ENCODE results near the gene TNRC6A. TPM values are rescaled to one million over a fixed set of nuclear protein-coding genes. Genes with fewer than 3 reads are reported as not detected.
"Not testable (repeated sequence)": the region's sequence is repeated elsewhere in the genome, so short reads cannot be mapped to it uniquely, and the experiment has no call there.

Gene TNRC6A
- total and polyA plus RNA-seq, 4 experiments from 2014 or later = 0.88 to 103 (median 63.3) TPM

- Histone ChIP-seq H3K4me3 (ENCODE audit: low read length in 2 of 2) (no peak overlapping the region), H3K4me1 (ENCODE audit: insufficient read depth, low read length) (no peaks in the 10 kb centered on the region), H3K36me3 (ENCODE audit: insufficient read depth, low read length) (peaks cover 72% of the 10 kb centered on the region), H3K27me3 (ENCODE audit: insufficient read depth, low read length) (no peaks in the 10 kb centered on the region), H3K9me3 (ENCODE audit: control insufficient read depth in 1 of 2, low read length in 2 of 2) (no peaks in the 10 kb centered on the region), H3K27ac (ENCODE audit: low read depth, low read length) (no peak overlapping the region)
- Mint-ChIP-seq H3K9me3 (no peaks in the 10 kb centered on the region), H3K27ac (peak overlapping the region in 1 of 7 donors; percentile 2), H3K36me3 (peaks cover 70 to 89% of the 10 kb centered on the region in 2 donors), H3K4me1 (peaks cover 0 to 4% (median 0%) of the 10 kb centered on the region in 4 donors), H3K27me3 (no peaks in the 10 kb centered on the region), H3K4me3 (no peak overlapping the region)
- ChIA-PET POLR2A (ENCODE audit: partially characterized antibody) (no interaction called here), CTCF (ENCODE audit: partially characterized antibody) (no interaction called here)
- intact Hi-C loops (cut with micrococcal nuclease) = loop anchor here (1.0 to 10.0 kb wide), 2 partner anchors 12 to 291 kb away; no protein-coding TSS in a partner anchor
- DNase-seq = no peak
Observed at GRCh38 chr16:24805484-24805883, 76.0 kb downstream of the TNRC6A start.

GRCh38 chr16:24807301-24807700 lies 77.8 kb downstream of the TNRC6A start:
- CTCF ChIA-PET (ENCODE audit: partially characterized antibody) = interaction anchor here (0.6 kb wide), 1 partner anchor 81 kb away, joined by 3 read pairs; no protein-coding TSS in a partner anchor
- Histone ChIP-seq H3K27ac (ENCODE audit: low read depth, low read length) (no peak overlapping the region), H3K4me1 (ENCODE audit: insufficient read depth, low read length) (no peaks in the 10 kb centered on the region), H3K27me3 (ENCODE audit: insufficient read depth, low read length) (no peaks in the 10 kb centered on the region), H3K36me3 (ENCODE audit: insufficient read depth, low read length) (peaks cover 73% of the 10 kb centered on the region), H3K9me3 (ENCODE audit: control insufficient read depth in 1 of 2, low read length in 2 of 2) (no peaks in the 10 kb centered on the region), H3K4me3 (ENCODE audit: low read length in 2 of 2) (no peak overlapping the region)
- Mint-ChIP-seq H3K9me3 (no peaks in the 10 kb centered on the region), H3K4me3 (no peak overlapping the region), H3K4me1 (peaks cover 0 to 2% (median 0%) of the 10 kb centered on the region in 4 donors), H3K27me3 (no peaks in the 10 kb centered on the region), H3K36me3 (peaks cover 67 to 90% of the 10 kb centered on the region in 2 donors), H3K27ac (peak overlapping the region in 3 of 7 donors; percentile 22 to 84 (median 77))
- no peak for DNase-seq
- intact Hi-C loops (cut with micrococcal nuclease) = loop anchor here (10.0 kb wide), 1 partner anchor 292 kb away; no protein-coding TSS in a partner anchor
- POLR2A ChIA-PET (ENCODE audit: partially characterized antibody) = no interaction called here

GRCh38 chr16:24810951-24811843 lies 81.7 kb downstream of the TNRC6A start:
- Mint-ChIP-seq H3K9me3 (no peaks in the 10 kb centered on the region), H3K27me3 (no peaks in the 10 kb centered on the region), H3K27ac (peak overlapping the region in 4 of 7 donors; percentile 3 to 49 (median 23))

GRCh38 chr16:24812813-24813212 lies 83.4 kb downstream of the TNRC6A start:
- peaks cover 52 to 81% of the 10 kb centered on the region in 2 donors for H3K36me3 Mint-ChIP-seq
- intact Hi-C loops (cut with micrococcal nuclease) = not testable (repeated sequence)

More at GRCh38 chr16:24810951-24811843, 81.7 kb downstream of the TNRC6A start:
- Mint-ChIP-seq H3K36me3 (peaks cover 61 to 87% of the 10 kb centered on the region in 2 donors), H3K4me1 (no peaks in the 10 kb centered on the region), H3K4me3 (no peak overlapping the region)
- H3K9me3 ChIP-seq (ENCODE audit: control insufficient read depth in 1 of 2, low read length in 2 of 2) = no peaks in the 10 kb centered on the region
- peaks cover 62% of the 10 kb centered on the region for H3K36me3 ChIP-seq (ENCODE audit: insufficient read depth, low read length)
- no peaks in the 10 kb centered on the region for H3K4me1 ChIP-seq (ENCODE audit: insufficient read depth, low read length)
- CTCF ChIA-PET (ENCODE audit: partially characterized antibody) = no interaction called here
- DNase-seq = no peak
- H3K27me3 ChIP-seq (ENCODE audit: insufficient read depth, low read length) = no peaks in the 10 kb centered on the region
- H3K27ac ChIP-seq (ENCODE audit: low read depth, low read length) = no peak overlapping the region
- H3K4me3 ChIP-seq (ENCODE audit: low read length in 2 of 2) = no peak overlapping the region
- POLR2A ChIA-PET (ENCODE audit: partially characterized antibody) = no interaction called here
- intact Hi-C loops (cut with micrococcal nuclease) = no loop called here

GRCh38 chr16:24815021-24815420 lies 85.6 kb downstream of the TNRC6A start:
- no peaks in the 10 kb centered on the region for H3K9me3 ChIP-seq (ENCODE audit: control insufficient read depth in 1 of 2, low read length in 2 of 2)
- Mint-ChIP-seq H3K9me3 (no peaks in the 10 kb centered on the region), H3K27ac (no peak overlapping the region), H3K4me1 (no peaks in the 10 kb centered on the region), H3K36me3 (peaks cover 62 to 81% of the 10 kb centered on the region in 2 donors), H3K27me3 (no peaks in the 10 kb centered on the region), H3K4me3 (no peak overlapping the region)
- ChIA-PET CTCF (ENCODE audit: partially characterized antibody) (no interaction called here), POLR2A (ENCODE audit: partially characterized antibody) (no interaction called here)
- no peak overlapping the region for H3K4me3 ChIP-seq (ENCODE audit: low read length in 2 of 2)
- no peaks in the 10 kb centered on the region for H3K27me3 ChIP-seq (ENCODE audit: insufficient read depth, low read length)
- H3K36me3 ChIP-seq (ENCODE audit: insufficient read depth, low read length) = peaks cover 61% of the 10 kb centered on the region
- intact Hi-C loops (cut with micrococcal nuclease) = no loop called here
- no peak overlapping the region for H3K27ac ChIP-seq (ENCODE audit: low read depth, low read length)
- no peaks in the 10 kb centered on the region for H3K4me1 ChIP-seq (ENCODE audit: insufficient read depth, low read length)
- no peak for DNase-seq

More at GRCh38 chr16:24812813-24813212, 83.4 kb downstream of the TNRC6A start:
- DNase-seq; H3K4me3 ChIP-seq (ENCODE audit: low read length in 2 of 2); H3K27me3 Mint-ChIP-seq; H3K27ac ChIP-seq (ENCODE audit: low read depth, low read length); H3K9me3 Mint-ChIP-seq; H3K4me1 Mint-ChIP-seq; H3K4me3 Mint-ChIP-seq; H3K27ac Mint-ChIP-seq; H3K27me3 ChIP-seq (ENCODE audit: insufficient read depth, low read length); H3K9me3 ChIP-seq (ENCODE audit: control insufficient read depth in 1 of 2, low read length in 2 of 2); POLR2A ChIA-PET (ENCODE audit: partially characterized antibody); H3K4me1 ChIP-seq (ENCODE audit: insufficient read depth, low read length): not testable (repeated sequence)
- CTCF ChIA-PET (ENCODE audit: partially characterized antibody) = interaction anchor here (0.7 to 1.6 kb wide), 2 partner anchors 11 to 1148 kb away, joined by 3 to 6 read pairs; no protein-coding TSS in a partner anchor
- H3K36me3 ChIP-seq (ENCODE audit: insufficient read depth, low read length) = peaks cover 56% of the 10 kb centered on the region

GRCh38 chr16:24816688-24817087 lies 87.2 kb downstream of the TNRC6A start:
- POLR2A ChIA-PET (ENCODE audit: partially characterized antibody) = no interaction called here
- intact Hi-C loops (cut with micrococcal nuclease) = loop anchor here (1.0 kb wide), 1 partner anchor 11 kb away; no protein-coding TSS in a partner anchor
- Histone ChIP-seq H3K27me3 (ENCODE audit: insufficient read depth, low read length) (no peaks in the 10 kb centered on the region), H3K27ac (ENCODE audit: low read depth, low read length) (no peak overlapping the region), H3K36me3 (ENCODE audit: insufficient read depth, low read length) (peaks cover 65% of the 10 kb centered on the region), H3K9me3 (ENCODE audit: control insufficient read depth in 1 of 2, low read length in 2 of 2) (no peaks in the 10 kb centered on the region), H3K4me3 (ENCODE audit: low read length in 2 of 2) (no peak overlapping the region), H3K4me1 (ENCODE audit: insufficient read depth, low read length) (no peaks in the 10 kb centered on the region)
- Mint-ChIP-seq H3K4me3 (no peak overlapping the region), H3K9me3 (no peaks in the 10 kb centered on the region), H3K4me1 (no peaks in the 10 kb centered on the region), H3K27me3 (no peaks in the 10 kb centered on the region), H3K27ac (peak overlapping the region in 1 of 7 donors; percentile 48), H3K36me3 (peaks cover 60 to 81% of the 10 kb centered on the region in 2 donors)
- DNase-seq = no peak
- CTCF ChIA-PET (ENCODE audit: partially characterized antibody) = no interaction called here

- ChIA-PET CTCF (ENCODE audit: partially characterized antibody) (no interaction called here), POLR2A (ENCODE audit: partially characterized antibody) (no interaction called here)
- Histone ChIP-seq H3K27me3 (ENCODE audit: insufficient read depth, low read length) (no peaks in the 10 kb centered on the region), H3K36me3 (ENCODE audit: insufficient read depth, low read length) (peaks cover 76% of the 10 kb centered on the region), H3K27ac (ENCODE audit: low read depth, low read length) (no peak overlapping the region), H3K4me3 (ENCODE audit: low read length in 2 of 2) (no peak overlapping the region), H3K4me1 (ENCODE audit: insufficient read depth, low read length) (no peaks in the 10 kb centered on the region), H3K9me3 (ENCODE audit: control insufficient read depth in 1 of 2, low read length in 2 of 2) (no peaks in the 10 kb centered on the region)
- H3K27me3 Mint-ChIP-seq = no peaks in the 10 kb centered on the region
- no peaks in the 10 kb centered on the region for H3K4me1 Mint-ChIP-seq
- H3K27ac Mint-ChIP-seq = peak overlapping the region in 4 of 7 donors; percentile 22 to 87 (median 53)
- intact Hi-C loops (cut with micrococcal nuclease) = no loop called here
- no peak for DNase-seq
- no peak overlapping the region for H3K4me3 Mint-ChIP-seq
- H3K36me3 Mint-ChIP-seq = peaks cover 67 to 89% of the 10 kb centered on the region in 2 donors
- H3K9me3 Mint-ChIP-seq = peaks cover 0 to 2% (median 0%) of the 10 kb centered on the region in 8 donors
Observed at GRCh38 chr16:24819462-24820040, 90.1 kb downstream of the TNRC6A start.

Data from CD4-positive, alpha-beta memory T cell (primary cell).